Mesangial cell (primary cell): ENCODE data around the gene RBM44. TPM values are rescaled to one million over a fixed set of nuclear protein-coding genes. Genes with fewer than 3 reads are reported as not detected.

Experiments
- total RNA-seq: library from RNA; depleted of rRNA; stranded (reverse); fragments of >200 nt; gene quantifications from 2 replicates; pipeline ENCODE4 v1.2.3, GENCODE V29; 2015

RBM44 gene
- total RNA-seq = 0.49 and 0.51 TPM in 2 replicates

DNA sequence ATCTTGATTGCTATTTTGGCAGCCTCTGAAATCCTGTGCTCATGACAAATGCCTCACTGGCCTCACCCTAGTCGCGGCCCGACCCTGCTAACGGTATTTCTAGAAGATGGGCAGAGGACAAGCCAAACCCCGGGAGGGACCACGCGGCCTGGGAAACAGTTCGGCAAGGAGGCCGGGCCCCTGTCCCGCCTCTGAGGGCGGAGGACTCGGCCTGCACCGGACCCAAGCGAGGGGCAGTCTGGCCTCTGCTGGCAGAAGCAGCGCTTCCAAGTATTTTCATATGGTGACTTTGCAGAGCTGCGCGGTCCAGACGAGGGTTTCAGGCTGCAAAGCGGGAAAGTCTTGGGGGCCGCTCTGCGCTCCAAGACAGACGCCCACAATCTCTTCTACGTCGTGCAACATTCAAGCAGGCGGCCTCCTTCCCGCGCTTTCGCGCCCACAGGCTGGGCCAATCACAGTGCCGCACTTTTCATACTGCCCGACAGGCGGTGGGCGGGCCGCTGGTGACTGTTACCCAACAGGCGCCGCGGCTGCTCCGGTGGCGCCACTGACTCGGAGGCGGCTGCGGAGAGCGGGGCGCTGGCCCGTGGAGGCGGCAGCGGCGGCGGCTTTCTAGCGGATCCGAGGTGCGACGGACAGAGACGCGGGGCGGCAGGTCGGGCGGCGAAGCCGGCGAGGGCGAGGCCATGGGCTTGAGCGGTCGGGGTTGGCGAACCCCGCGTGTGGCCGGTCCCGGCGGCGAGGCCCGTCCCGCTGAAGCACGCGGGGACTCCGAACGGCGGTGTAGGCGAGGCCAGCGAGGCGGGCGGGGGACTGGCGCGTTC is at the start of gene RBM44:
Gene RBM44 (plus strand): TSS at position 544 of the 824 bp plus-strand sequence. CDS start 14,831 bp downstream, outside the sequence.

DNA sequence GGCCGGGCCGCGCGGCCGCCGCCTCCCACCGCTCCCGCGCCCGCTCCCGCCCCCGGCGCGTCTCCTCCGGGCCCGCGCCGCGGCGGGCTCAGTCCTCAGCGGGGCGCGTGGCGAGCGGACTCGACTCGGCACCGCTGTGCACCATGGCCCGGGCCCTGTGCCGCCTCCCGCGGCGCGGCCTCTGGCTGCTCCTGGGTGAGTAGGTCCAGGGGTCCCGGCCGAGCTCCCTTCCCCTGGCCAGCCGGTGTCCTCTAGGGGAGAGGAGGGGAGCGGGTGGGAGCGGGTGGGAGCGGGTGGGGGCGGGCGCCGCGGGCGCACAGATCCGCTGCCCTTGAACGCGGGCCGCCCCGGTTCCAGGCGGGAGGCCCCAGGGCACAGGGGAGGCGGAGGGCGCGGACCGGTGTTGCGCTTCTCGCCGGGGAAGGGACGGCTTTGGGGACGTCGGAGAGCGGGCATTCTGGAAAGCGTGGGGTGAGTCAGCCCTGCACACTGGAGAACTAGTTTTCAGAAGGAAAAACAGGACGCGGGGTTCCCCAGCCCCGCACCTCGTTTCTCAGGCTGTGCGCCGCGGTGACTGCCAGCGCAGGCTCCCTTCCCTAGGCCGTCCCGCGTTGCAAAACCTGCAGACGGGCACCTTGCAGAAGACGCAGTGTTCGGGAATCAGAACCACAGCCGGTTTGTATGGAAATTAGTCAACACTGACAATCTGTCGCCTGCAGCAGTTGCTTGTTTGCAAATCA is 61.1 kb downstream of the RBM44 start, which contains the start of gene RAMP1:
Gene RAMP1 (plus strand): TSS at position 91 of the 740 bp plus-strand sequence. CDS start 53 bp downstream, at position 144.

Other genes with a start within 250 kb of the RBM44 start
- gene PRLH, start 232.2 kb upstream of the RBM44 start, total RNA-seq = not detected in 2 replicates
- gene RAB17, start 208.0 kb upstream of the RBM44 start, total RNA-seq = 0.63 TPM in 1 of 2 replicates, not detected in the other
- gene LRRFIP1, start 171.2 kb upstream of the RBM44 start, total RNA-seq = 33.6 and 49.5 TPM in 2 replicates
- gene RAMP1, start 60.8 kb downstream of the RBM44 start, total RNA-seq = 6.4 and 27.3 TPM in 2 replicates
- 45.5 and 60.0 TPM in 2 replicates for gene UBE2F, start 168.2 kb downstream of the RBM44 start, total RNA-seq